ENCODE data around the gene REC114. TPM values are rescaled to one million over a fixed set of nuclear protein-coding genes. Genes with fewer than 3 reads are reported as not detected.

Gene REC114
- total and polyA plus RNA-seq, 9 of the 15 experiments (the other 6 are each of a cell fraction or from before 2014, with no cell fraction given) = 0.07 to 0.24 TPM; not detected in 7

DNA sequence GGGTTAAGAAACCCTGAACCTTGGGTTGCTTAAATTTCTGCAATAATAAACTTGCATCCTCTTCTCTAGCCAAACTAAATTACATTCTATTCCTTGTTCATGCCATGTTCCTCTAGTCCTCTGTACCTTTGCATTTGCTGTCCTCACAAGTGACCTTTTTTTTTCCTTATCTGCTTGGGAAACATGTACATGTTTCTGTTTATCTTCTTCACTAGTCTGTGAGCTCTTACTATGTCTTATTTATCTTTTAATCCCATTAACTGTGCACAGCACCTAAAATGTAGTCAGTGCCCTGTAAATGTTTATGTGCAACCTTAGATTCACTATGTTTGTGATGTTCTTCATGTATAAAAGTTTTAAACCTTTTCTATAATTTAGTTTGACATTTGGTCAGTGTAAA lies 61.9 kb downstream of the REC114 start (continued):
- TF ChIP-seq NFIC (IDR thresholded peaks at IDR 0.05) (peak; percentile 80), ZNF57 (CRISPR knock-in tag; IDR thresholded peaks at IDR 0.05) (no peak), FOXK2 (conservative IDR thresholded peaks at IDR 0.05 in 1 of 2, IDR thresholded peaks at IDR 0.05 in 1 of 2; ENCODE audit: low read depth in 2 of 2) (peak; percentile 89 to 94), ZFP1 (CRISPR knock-in tag; IDR thresholded peaks at IDR 0.05) (no peak), SETDB1 (IDR thresholded peaks at IDR 0.05; ENCODE audit: low read length) (no peak), ETV5 (CRISPR knock-in tag; IDR thresholded peaks at IDR 0.05; ENCODE audit: low read depth) (no peak), CREB1 (IDR thresholded peaks at IDR 0.05) (no peak), CREB1 (CRISPR knock-in tag; IDR thresholded peaks at IDR 0.05) (no peak), SMAD3 (CRISPR knock-in tag; conservative IDR thresholded peaks at IDR 0.05) (no peak), NBN (IDR thresholded peaks at IDR 0.05; ENCODE audit: low read depth) (peak; percentile 82), JUND (IDR thresholded peaks at IDR 0.05; ENCODE audit: borderline replicate concordance, low read depth, low read length) (0 out of 2 replicates have a peak, but pooled peaks have one; percentile 29), JUND (tag; IDR thresholded peaks at IDR 0.05; ENCODE audit: borderline replicate concordance, low read depth, low read length) (peak; percentile 26; the same call in 1 of the 3 replicates), CCAR2 (IDR thresholded peaks at IDR 0.05; ENCODE audit: low read depth, low read length) (no peak), BMI1 (IDR thresholded peaks at IDR 0.05; ENCODE audit: low read length) (no peak), BCL6 (CRISPR knock-in tag; IDR thresholded peaks at IDR 0.05) (no peak), PCBP1 (IDR thresholded peaks at IDR 0.05; ENCODE audit: low read depth, low read length, poor library complexity, severe bottlenecking) (no peak), ZNF699 (CRISPR knock-in tag; IDR thresholded peaks at IDR 0.05; ENCODE audit: insufficient replicate concordance) (no peak), ESRRB (CRISPR knock-in tag; IDR thresholded peaks at IDR 0.05; ENCODE audit: borderline replicate concordance) (no peak), RCOR1 (IDR thresholded peaks at IDR 0.05; ENCODE audit: borderline replicate concordance in 1 of 2, low read depth in 2 of 2, low read length in 2 of 2) (peak in 1 of 2 experiments; percentile 75; a peak in 1 of 4 replicates), OTX1 (CRISPR knock-in tag; IDR thresholded peaks at IDR 0.05) (no peak), PHB (CRISPR knock-in tag; IDR thresholded peaks at IDR 0.05) (no peak), TCF3 (CRISPR knock-in tag; IDR thresholded peaks at IDR 0.05) (peak; percentile 87)
- TF ChIP-seq, protein P1, sequence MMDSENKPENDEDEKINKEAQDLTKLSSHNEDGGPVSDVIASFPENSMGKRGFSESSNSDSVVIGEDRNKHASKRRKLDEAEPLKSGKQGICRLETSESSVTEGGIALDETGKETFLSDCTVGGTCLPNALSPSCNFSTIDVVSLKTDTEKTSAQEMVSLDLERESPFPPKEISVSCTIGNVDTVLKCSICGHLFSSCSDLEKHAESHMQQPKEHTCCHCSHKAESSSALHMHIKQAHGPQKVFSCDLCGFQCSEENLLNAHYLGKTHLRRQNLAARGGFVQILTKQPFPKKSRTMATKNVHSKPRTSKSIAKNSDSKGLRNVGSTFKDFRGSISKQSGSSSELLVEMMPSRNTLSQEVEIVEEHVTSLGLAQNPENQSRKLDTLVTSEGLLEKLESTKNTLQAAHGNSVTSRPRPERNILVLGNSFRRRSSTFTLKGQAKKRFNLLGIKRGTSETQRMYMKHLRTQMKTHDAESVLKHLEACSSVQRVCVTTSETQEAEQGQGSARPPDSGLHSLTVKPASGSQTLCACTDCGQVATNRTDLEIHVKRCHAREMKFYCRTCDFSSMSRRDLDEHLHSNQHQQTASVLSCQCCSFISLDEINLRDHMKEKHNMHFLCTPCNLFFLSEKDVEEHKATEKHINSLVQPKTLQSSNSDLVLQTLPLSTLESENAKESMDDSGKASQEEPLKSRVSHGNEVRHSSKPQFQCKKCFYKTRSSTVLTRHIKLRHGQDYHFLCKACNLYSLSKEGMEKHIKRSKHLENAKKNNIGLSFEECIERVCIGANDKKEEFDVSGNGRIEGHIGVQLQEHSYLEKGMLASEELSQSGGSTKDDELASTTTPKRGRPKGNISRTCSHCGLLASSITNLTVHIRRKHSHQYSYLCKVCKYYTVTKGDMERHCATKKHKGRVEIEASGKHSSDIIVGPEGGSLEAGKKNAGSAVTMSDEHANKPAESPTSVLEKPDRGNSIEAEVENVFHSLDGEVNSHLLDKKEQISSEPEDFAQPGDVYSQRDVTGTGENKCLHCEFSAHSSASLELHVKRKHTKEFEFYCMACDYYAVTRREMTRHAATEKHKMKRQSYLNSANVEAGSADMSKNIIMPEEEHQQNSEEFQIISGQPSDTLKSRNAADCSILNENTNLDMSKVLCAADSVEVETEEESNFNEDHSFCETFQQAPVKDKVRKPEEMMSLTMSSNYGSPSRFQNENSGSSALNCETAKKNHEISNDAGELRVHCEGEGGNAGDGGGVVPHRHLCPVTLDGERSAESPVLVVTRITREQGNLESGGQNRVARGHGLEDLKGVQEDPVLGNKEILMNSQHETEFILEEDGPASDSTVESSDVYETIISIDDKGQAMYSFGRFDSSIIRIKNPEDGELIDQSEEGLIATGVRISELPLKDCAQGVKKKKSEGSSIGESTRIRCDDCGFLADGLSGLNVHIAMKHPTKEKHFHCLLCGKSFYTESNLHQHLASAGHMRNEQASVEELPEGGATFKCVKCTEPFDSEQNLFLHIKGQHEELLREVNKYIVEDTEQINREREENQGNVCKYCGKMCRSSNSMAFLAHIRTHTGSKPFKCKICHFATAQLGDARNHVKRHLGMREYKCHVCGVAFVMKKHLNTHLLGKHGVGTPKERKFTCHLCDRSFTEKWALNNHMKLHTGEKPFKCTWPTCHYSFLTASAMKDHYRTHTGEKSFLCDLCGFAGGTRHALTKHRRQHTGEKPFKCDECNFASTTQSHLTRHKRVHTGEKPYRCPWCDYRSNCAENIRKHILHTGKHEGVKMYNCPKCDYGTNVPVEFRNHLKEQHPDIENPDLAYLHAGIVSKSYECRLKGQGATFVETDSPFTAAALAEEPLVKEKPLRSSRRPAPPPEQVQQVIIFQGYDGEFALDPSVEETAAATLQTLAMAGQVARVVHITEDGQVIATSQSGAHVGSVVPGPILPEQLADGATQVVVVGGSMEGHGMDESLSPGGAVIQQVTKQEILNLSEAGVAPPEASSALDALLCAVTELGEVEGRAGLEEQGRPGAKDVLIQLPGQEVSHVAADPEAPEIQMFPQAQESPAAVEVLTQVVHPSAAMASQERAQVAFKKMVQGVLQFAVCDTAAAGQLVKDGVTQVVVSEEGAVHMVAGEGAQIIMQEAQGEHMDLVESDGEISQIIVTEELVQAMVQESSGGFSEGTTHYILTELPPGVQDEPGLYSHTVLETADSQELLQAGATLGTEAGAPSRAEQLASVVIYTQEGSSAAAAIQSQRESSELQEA (IDR thresholded peaks at IDR 0.05; ENCODE audit: low read depth) = no peak

Measured in K562 (cell line).